ENCODE measurements around the gene GRK4. TPM values are rescaled to one million over a fixed set of nuclear protein-coding genes. Genes with fewer than 3 reads are reported as not detected.
"Not testable (repeated sequence)": the region's sequence is repeated elsewhere in the genome, so short reads cannot be mapped to it uniquely, and the experiment has no call there.

GRK4 gene
- total RNA-seq, 4 donors from 2014 or later = 5.1 to 6.5 (median 6.1) TPM

- TF ChIP-seq CTCF (IDR thresholded peaks at IDR 0.05) = no peak
- DNase-seq (ENCODE audit: low spot score) (no peak), ATAC-seq (ENCODE audit: low FRiP score) (no peak)
Observed at GRCh38 chr4:2944586-2945526, 18.5 kb upstream of the GRK4 start.

- not testable (repeated sequence) for ATAC-seq (ENCODE audit: low FRiP score); DNase-seq (ENCODE audit: low spot score)
Observed at GRCh38 chr4:2945619-2946604, 17.5 kb upstream of the GRK4 start.

- ATAC-seq (ENCODE audit: low FRiP score) (no peak), DNase-seq (ENCODE audit: low spot score) (no peak)
- TF ChIP-seq CTCF (IDR thresholded peaks at IDR 0.05) = no peak
Observed at GRCh38 chr4:2946812-2947600, 16.4 kb upstream of the GRK4 start.

- ATAC-seq (ENCODE audit: low FRiP score) (no peak), DNase-seq (ENCODE audit: low spot score) (no peak)
- no peak for TF ChIP-seq CTCF (IDR thresholded peaks at IDR 0.05)
Observed at GRCh38 chr4:2947926-2948325, 15.4 kb upstream of the GRK4 start.

GRCh38 chr4:2948895-2949781, 14.2 kb upstream of the GRK4 start:
- ATAC-seq (ENCODE audit: low FRiP score) (no peak), DNase-seq (ENCODE audit: low spot score) (no peak)
- TF ChIP-seq CTCF (IDR thresholded peaks at IDR 0.05) = no peak

- DNase-seq (ENCODE audit: low spot score) (no peak), ATAC-seq (ENCODE audit: low FRiP score) (no peak)
- TF ChIP-seq CTCF (IDR thresholded peaks at IDR 0.05) = no peak
Observed at GRCh38 chr4:2949782-2950125, 13.6 kb upstream of the GRK4 start.

Measured in omental fat pad (tissue), 4 donors.